AG04450 (cell line): ENCODE results near the gene DLG5. TPM values are rescaled to one million over a fixed set of nuclear protein-coding genes. Genes with fewer than 3 reads are reported as not detected.

Experiments used
- CTCF ChIA-PET: fragments of 300-600, 350-600 bp; formaldehyde crosslinking; extraction: SDS; loops from one replicate; lab custom pipeline; 2022; ENCODE audit warnings: antibody characterized with exemption, inconsistent platforms; lab: Charles Lee
- POLR2A ChIA-PET: fragments of 350-600 bp; formaldehyde crosslinking; extraction: SDS; loops from one replicate; lab custom pipeline; 2021; ENCODE audit warnings: antibody characterized with exemption, inconsistent platforms; lab: Yijun Ruan, JAX
- DNase-seq: peaks from one replicate; pipeline ENCODE4 v3.0.0-alpha.2; 2011; ENCODE audit warnings: low read depth, low spot score
- H3K27ac ChIP-seq: one replicate; pipeline ENCODE4 v1.5.1; 2012; ENCODE audit warnings: low read depth, low read length, control low read depth
- H3K27me3 ChIP-seq: one replicate; pipeline ENCODE4 v1.6.0; 2012; ENCODE audit warnings: low read length; ENCODE audit not compliant: control insufficient read depth, insufficient read depth
- H3K4me3 ChIP-seq: 2 replicates; pipeline ENCODE4 v1.5.1; 2011; ENCODE audit warnings: mild to moderate bottlenecking, low read depth, low read length, control low read depth
- H3K9me3 ChIP-seq: 2 replicates; pipeline ENCODE4 v1.5.1; 2012; ENCODE audit warnings: low read length; ENCODE audit not compliant: control insufficient read depth, insufficient read depth
- CTCF ChIP-seq: IDR thresholded peaks from 2 replicates; pipeline ENCODE4 v1.5.1; 2011; ENCODE audit warnings: low read depth, low read length, control low read depth, inconsistent platforms
- polyA plus RNA-seq: library from polyadenylated mRNA; depleted of rRNA; stranded (reverse); fragments of >200 nt; gene quantifications from 2 replicates; pipeline ENCODE4 v1.2.3, GENCODE V29; 2011

DLG5 gene
- polyA plus RNA-seq, 1 experiment = 16.3 TPM

DNA sequence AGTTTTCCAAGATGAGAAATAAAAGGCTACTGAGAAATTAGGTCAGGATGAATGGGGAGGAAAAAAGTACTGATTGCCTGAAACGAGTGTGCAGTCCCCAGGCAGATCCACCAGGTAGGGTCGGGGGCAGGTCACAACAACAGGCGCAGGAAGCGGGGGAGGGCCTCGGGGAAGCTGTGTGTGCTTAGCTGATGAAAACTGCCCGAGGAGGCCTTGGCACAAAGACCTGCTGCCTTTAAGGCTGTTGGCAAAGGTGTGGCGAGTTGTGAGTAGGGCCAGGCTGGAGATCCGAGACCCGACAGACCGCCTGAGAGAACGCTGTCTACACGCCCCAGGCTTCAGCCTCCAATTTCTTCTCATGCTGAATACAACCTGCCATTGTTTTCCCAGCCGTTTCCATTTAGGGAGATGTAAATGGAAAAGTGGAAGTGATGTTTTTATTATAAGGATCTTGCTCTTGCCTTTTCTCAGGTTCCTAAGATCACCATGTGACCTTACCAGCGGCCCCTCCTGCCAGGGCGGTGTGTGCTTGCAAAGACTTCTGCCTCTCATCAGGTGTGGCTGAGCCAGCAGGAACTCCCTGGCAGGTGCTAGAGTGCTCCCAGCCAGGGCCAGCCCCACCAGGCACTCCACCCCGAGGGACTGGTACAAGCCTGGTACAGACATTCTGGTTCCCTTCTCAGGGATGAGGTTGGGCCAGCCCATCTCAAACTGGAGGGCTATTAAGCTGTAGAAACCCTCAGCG is 60.8 kb downstream of the DLG5 start:
- H3K4me3 ChIP-seq = no peak overlapping the region
- DNase-seq = no peak
- TF ChIP-seq CTCF = no peak
- no peaks in the 10 kb centered on the region for H3K9me3 ChIP-seq
- H3K27me3 ChIP-seq = no peaks in the 10 kb centered on the region
- POLR2A ChIA-PET = no interaction called here
- H3K27ac ChIP-seq = no peak overlapping the region
- CTCF ChIA-PET = no interaction called here

DNA sequence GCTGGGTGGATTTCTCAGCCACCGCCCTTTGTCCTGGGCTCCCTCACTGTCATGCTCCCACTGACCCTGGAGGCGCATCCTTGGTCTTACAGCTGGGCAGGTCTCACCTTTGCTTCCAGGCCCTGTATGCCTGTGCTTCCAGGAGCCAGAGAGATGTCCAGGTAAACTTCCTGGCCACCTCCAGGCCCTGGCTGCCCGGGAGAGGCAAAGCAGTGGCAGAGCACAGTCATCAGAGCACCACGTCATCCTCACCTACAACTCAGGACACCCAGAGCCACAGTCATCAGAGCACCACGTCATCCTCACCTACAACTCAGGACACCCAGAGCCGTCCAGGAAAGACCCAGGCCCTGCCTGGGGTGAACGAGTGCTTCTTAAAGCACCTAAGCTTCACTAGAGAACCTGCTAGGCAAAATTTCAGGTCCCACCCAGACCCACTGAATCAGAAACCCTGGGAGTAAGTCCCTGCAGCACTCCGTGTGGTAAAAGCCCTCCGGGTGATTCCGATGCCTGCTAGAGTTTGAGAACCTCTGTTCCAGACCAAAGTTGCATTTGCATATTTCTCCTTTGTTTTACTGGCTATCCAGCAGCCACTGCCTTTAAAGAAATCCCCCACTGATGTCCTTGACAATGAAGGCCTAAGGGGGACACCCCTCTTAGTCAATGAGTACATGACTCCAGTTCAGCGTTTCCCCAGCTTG is 62.3 kb downstream of the DLG5 start:
- CTCF ChIA-PET = no interaction called here
- no peak for DNase-seq
- no peak overlapping the region for H3K27ac ChIP-seq
- H3K27me3 ChIP-seq = no peaks in the 10 kb centered on the region
- no peaks in the 10 kb centered on the region for H3K9me3 ChIP-seq
- TF ChIP-seq CTCF = no peak
- POLR2A ChIA-PET = interaction anchor here (0.5 kb wide), 1 partner anchor 17 kb away, joined by 3 read pairs; no protein-coding TSS in a partner anchor
- H3K4me3 ChIP-seq = no peak overlapping the region

DNA sequence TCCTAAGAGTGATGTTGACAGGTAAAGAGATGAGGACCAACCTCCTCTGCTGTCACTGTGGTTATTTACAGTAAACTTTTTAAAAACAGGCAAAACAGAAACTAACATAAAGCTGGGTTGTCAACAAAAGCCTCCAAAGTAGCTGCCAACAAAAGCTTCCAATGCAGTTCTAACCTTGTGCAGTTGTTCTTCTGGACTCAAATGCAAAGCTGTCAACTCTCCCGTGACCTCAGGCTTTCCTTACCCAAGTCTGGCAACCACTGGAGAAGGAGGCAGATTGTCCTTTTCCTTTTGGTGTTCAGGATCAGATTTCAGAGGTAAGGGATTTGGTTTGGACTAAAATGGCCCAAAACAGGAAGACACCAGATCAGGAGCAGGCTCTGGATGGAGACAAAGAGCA is 63.1 kb downstream of the DLG5 start:
- no peak for TF ChIP-seq CTCF
- Histone ChIP-seq H3K9me3 (no peaks in the 10 kb centered on the region), H3K27me3 (no peaks in the 10 kb centered on the region), H3K27ac (no peak overlapping the region), H3K4me3 (no peak overlapping the region)
- DNase-seq = no peak
- POLR2A ChIA-PET = interaction anchor here (0.5 kb wide), 1 partner anchor 18 kb away, joined by 3 read pairs; no protein-coding TSS in a partner anchor
- CTCF ChIA-PET = no interaction called here

DNA sequence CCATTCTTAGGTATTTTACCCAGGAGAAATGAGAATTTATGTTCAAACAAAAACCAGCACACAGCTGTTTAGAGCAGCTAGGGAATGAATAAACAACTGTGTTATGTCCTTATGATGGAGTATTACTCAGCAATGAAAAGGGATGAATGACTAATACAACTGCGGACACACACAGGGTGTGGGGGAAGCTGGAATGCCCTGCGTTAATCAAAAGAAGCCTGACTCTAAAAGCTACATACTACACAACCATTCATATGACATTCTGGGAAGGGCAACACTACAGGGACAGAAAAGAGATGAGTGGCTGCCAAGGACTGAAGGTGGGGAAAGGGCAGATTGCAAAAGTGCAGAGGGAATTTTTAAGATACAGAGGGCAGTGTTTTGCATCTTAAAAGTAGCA is 64.0 kb downstream of the DLG5 start:
- TF ChIP-seq CTCF = no peak
- Histone ChIP-seq H3K4me3 (no peak overlapping the region), H3K27me3 (no peaks in the 10 kb centered on the region), H3K27ac (no peak overlapping the region), H3K9me3 (no peaks in the 10 kb centered on the region)
- DNase-seq = no peak
- CTCF ChIA-PET = no interaction called here
- POLR2A ChIA-PET = no interaction called here

GRCh38 chr10:77861366-77861765 is 65.2 kb downstream of the DLG5 start:
- Histone ChIP-seq H3K27me3 (no peaks in the 10 kb centered on the region), H3K9me3 (no peaks in the 10 kb centered on the region), H3K4me3 (no peak overlapping the region), H3K27ac (no peak overlapping the region)
- ChIA-PET POLR2A (no interaction called here), CTCF (no interaction called here)
- no peak for TF ChIP-seq CTCF
- no peak for DNase-seq
